Body of pancreas (tissue), 4 donors: Measurements from ENCODE around the gene CDH15.

Experiments used
- CTCF ChIP-seq, 7 experiments: fragments of 450-650 bp in 4 of 7; fragments of 200-600 bp in 3 of 7; sonication (generic) in 3 of 7; IDR thresholded peaks; one replicate each; pipeline ENCODE4 v1.5.1; 2016 to 2019; ENCODE audit warnings: antibody characterized with exemption in 7 of 7
- POLR2A ChIP-seq, 3 donors: fragments of 450-650 bp; IDR thresholded peaks; one replicate each; pipeline ENCODE4 v1.6.1; 2016; ENCODE audit warnings: antibody characterized with exemption in 3 of 3, mild to moderate bottlenecking in 2 of 3

GRCh38 chr16:89190150-89190958 lies 18.8 kb downstream of the CDH15 start:
- no peak for TF ChIP-seq CTCF (IDR thresholded peaks at IDR 0.05)
- no peak for TF ChIP-seq POLR2A (IDR thresholded peaks at IDR 0.05)
